Measurements from ENCODE around the gene GAP43.

GAP43 gene

DNA sequence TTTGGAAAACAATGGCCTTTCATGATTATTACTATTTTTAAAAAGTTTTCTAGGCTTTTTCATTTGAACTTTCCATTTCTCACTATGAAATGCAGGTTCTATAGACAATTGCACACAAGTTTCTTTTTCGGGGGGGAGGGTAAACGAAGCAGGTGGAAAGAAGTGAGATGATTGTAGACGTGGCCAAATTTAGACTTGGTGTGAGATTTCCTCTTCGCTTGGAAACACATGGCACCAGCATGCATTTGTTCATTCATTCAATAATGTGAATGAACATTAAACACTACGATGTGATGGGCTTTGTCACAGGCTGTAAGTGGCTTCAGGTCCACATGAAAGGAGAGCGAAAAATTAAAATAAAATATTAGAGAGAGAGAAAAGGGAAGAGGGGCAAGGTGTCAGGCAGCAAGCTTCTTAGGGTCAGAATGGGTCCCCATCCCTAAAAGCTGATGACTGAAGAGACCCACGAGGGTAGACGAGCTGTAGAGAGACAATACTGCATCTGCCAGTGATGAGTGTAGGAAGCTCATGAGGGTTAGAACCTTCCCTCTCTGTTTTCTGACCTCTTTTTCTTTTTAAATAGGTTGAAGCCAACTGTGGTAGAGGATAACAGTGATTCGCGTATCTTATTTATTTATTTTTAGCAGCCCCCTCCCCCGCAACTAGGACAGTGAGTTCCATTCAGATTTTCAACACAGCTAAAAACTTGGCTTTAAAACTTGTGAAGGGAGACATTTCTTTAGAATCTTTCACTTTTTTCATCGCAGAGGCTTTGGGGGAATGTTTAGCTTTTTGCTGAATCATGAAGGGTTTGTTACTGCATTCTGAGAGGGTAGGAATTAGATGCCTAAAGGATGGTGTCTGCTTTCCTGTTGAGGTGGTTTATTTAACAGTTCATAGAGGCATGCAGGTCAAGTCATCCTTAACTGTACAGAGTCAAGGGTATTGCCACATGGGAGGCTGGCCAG is 36.2 kb downstream of the GAP43 start:
- no peak overlapping the region for H3K4me3 ChIP-seq (ENCODE audit: low read depth, low read length)

DNA sequence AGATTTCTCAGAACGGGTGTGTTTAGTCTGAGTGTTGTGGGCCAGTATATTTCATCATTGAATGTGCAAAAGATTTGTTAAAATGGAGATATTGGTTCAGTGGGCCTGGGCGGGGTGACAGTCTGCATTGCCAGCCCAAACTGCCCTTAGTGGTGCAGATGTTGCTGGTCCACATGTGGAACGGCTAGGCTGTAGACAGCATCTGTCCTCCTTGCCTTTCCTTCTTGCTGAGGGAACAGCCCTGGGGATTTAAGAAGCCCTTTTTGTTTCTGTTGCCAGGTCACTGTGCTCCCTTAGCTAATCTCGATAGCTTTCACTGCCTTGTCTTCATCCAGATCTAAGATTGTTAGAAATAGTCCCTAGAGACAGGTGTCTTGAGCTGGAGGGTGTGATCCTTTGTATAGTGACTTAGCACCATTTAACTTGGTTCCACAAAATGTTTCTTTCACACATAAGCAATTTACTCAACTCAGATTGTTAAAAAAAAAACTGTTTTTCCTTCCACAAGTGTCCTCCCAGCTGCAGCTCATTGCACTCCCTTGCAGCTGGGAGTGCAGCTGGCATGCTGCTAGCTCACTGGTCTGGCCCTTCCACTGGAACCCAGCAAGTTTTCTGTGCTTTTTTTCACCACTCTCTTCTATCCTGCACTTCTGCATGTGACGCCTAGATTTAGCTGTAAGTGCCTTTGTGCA is 37.5 kb downstream of the GAP43 start:
- H3K4me3 ChIP-seq (ENCODE audit: low read depth, low read length), result no peak overlapping the region

DNA sequence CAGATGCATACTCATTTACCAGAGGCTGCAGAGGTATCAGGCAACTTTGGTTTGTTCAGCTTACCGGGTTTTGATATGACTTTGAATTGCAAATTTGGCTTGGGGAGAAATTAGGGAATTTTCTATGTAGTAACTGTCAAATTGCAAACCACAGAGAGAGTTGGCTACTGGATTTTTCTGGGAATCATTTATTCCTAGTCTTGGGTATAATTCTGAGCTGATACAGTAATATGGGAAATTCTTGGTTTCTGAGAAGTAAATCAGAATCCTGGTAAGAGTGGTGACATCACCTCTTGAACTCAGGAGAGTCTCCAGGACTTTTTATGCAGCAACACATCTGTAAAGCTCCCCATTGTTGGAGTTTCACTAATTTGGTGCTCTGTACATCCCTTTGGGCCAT is 39.0 kb downstream of the GAP43 start:
- no peak overlapping the region for H3K4me3 ChIP-seq (ENCODE audit: low read depth, low read length)

DNA sequence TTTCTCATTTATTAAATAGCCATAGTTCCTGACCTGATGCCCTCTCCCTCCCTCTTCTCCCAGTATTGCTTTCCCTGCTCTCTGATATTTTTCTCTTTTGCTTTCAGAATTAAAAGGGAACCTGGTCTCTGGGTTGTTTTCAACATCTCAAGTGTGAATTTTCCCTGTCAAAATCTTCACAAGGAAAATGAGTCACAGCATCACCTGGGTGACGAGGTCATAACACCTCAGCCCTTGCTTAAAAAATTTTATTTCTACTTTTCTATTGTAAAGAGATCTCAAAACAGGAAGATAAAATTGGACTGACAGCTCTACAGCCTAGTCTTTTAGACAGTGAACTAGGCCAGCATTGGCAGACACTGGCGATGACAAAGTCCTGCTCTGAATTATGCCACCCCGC is 40.1 kb downstream of the GAP43 start:
- no peak overlapping the region for H3K4me3 ChIP-seq (ENCODE audit: low read depth, low read length)

DNA sequence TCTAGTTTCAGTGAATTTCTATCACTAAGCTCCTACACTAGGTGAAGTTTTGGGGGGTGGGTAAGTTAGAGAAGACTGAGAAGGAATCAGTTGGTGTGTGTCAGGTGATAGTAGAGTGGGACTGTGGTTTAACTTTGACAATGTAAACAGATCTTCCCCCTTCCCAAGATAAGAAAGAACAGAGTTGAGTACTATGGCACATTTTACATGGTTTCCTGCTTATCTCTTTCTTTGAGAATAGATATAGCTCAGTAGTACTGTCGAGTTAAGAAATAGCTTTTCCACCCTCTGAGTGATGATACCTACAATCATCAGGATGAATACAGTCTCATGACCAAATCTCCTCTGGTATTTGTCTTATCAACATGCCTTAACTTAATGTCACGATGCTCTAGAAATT is 42.8 kb downstream of the GAP43 start:
- no peak overlapping the region for H3K4me3 ChIP-seq (ENCODE audit: low read depth, low read length)

DNA sequence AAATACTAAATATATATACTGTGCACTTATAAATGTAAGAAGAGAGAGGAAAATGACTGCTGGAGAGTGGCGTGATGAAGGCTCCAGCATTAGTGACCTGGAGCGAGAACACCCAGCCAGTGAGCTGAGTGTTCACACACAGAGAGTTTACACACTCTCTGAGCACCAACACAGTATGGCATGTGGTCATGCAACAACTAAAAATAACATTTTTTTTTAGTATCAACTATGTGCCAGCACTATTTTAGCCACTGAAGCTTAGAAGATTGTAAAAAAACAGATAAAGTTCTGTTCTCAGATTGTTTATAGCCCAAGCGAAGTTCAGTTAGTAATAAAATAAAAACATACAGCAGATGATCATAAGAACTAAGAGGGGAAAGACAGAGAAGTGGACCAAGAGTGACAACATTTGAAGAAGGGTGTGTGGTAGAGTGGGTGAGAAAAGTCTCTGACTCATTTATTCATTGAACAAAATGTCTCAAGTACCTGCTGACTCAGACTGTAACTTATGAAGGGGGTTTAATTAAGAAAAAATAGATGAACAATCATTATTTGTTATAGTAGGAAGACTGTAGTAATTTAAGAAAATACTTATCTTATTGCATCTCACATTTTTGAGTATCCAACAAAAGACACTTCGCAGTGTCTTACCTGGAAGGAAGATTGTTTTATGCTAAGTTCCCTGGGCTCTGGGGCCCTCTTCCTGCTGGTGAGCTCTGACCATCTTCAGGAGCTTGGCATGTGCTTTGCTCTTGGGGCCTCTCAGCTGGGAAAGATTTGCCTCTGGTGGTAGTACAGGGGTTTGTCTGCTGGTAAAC is 43.8 kb downstream of the GAP43 start:
- no peak overlapping the region for H3K4me3 ChIP-seq (ENCODE audit: low read depth, low read length)

DNA sequence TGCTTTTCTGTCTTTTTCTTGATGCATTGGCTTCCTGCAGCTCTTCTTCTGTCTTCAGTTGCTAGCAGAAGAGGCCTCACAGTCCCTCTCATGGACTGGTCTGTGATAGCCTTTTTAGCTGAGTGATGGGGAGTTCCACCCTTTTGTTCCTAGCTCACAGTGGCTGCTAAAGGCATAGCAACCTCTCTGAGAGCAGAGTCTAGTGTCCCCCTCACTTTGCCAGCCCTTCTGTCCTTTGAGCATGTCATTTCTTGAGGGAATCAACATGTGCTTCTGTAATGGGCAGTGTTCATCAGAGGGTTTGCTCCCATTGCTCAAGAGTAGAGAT is 44.4 kb downstream of the GAP43 start:
- H3K4me3 ChIP-seq (ENCODE audit: low read depth, low read length), result no peak overlapping the region

DNA sequence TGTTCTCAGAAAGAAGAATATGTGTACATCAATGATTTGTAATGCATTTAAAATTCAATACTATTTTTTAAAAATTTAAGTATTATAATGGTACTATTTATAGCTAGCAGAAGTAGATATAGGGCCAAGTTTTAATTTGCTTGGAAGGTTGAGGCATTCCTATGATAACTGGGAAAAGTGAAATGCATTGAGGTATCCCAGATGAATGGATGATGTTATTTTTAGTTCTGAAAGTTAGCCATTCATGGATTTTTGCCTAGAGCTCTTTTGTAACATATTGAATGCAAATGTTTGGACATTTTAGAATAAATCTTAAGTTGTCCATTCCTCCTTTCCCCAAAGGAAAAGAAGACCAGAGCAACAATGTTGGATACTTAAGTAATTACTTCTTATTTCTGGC is 47.6 kb downstream of the GAP43 start:
- no peak overlapping the region for H3K4me3 ChIP-seq (ENCODE audit: low read depth, low read length)

DNA sequence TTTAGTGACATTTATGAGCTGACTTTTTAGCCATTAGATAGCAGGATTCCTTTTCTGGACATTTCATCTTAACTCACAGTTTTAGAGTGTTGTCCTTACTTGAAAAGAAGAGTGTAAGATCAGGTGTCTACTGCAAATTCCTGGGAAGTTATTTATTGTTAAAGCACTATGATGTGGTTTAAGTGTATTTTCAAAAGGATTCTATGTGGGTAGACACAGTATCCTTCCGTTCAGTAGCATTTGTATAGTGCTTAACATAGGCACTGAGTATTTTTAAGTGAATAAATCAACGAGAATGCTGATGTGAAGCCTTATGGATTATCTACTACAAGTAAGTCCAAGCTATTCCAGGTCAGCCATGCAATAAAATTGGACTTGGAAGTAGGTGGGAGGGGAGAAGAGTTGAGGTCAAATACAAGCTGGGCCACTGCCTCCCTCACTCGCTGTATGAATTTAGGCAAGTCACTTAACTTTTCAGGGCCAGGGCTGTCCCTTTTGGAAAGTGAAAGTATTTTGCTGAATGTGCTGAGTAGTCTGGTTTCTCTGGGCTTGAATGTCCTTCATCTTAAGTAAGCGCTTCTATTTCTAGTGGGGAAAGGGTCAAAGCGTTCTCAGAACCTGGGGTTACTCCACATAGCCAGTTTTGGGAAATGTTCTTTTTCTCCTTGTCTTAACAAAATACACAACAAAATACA is 48.6 kb downstream of the GAP43 start:
- no peak overlapping the region for H3K4me3 ChIP-seq (ENCODE audit: low read depth, low read length)

DNA sequence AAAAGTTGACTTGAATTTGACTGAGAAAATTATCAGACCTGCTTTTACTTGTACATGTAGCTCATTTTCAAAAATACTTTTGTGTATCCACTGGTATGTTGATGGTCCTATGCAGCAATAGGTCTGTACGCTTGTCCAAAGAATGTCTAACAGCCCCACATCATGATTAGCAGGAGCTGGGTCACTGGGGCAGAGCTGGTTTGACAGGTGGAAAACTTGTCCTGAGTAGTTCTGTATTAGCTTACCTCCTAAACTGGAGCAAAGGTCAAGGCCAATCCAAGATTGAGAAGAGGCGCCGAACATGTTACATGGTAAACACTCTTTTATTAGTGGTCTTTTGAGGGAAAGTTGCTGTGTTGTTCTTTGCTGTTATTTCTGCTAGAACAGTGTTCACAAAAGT is 50.6 kb downstream of the GAP43 start:
- H3K4me3 ChIP-seq (ENCODE audit: low read depth, low read length), result no peak overlapping the region

DNA sequence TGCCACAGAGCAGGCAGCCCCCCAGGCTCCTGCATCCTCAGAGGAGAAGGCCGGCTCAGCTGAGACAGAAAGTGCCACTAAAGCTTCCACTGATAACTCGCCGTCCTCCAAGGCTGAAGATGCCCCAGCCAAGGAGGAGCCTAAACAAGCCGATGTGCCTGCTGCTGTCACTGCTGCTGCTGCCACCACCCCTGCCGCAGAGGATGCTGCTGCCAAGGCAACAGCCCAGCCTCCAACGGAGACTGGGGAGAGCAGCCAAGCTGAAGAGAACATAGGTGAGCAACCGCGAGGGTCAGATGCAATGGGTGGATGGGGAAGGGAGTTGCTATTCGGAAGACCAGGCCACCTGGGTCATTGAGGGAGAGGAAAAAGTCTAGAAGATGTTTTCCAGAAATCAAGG is 53.0 kb downstream of the GAP43 start:
- no peak overlapping the region for H3K4me3 ChIP-seq (ENCODE audit: low read depth, low read length)

DNA sequence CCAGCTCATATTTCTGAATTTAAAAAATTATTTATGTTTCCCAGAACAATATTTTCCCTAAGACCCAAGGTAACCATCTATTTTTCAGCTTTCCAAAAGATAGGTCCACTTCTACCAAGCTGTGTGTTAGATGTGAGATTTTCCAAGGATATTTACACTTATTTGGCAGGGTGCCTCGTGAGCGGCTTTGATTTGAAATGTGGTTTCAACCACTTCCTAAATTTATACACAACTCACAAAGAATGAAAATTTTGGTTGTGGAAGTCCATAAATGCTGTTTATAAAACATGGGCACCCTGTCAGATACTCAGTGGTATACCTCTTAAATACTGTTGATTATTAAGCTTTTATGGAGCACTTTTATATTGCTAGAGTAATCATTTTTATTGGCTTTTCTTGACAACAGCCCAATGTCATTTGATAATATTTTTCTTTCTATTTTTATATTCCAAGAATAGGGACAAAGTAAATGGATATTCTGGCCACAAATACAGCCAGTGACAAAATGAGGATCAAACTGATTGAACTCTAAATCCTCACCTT is 57.6 kb downstream of the GAP43 start:
- H3K4me3 ChIP-seq (ENCODE audit: low read depth, low read length), result no peak overlapping the region

DNA sequence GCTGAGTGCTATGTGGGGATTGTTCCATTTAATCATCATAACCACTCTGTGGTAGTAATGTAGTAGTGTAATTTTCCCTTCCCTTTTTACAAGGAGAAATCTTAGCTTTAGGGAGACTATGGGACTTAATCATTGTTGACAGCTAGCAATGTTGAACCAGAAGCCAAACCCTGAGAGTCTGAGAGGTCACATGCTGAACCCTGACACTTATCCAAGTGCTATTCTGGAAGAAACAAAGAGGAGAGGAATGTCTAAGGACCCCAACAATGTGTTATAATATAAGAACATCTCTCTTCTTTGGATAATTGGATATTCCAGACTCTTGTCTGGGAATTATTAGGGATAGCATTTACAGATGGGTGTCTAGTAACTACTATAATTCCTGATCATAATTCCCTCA is 58.4 kb downstream of the GAP43 start:
- H3K4me3 ChIP-seq (ENCODE audit: low read depth, low read length), result no peak overlapping the region

DNA sequence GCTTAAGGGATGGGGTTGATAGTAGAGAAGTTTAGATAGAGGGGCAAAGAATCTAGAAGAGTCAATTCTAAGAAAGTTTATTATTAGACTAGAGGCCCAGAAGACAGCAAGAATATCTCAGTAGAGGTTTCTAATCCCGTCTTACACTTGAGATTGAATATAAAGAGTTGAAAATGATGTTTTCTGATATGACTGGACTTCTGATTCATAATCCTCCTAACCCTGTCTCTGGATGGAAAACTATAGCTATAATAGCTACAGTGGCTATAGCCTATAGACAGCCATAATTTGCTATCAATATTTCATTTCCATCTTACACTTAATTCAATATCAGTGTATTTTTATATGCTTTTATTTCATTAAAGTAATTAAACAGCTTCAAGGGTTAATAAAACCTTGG is 60.0 kb downstream of the GAP43 start:
- H3K4me3 ChIP-seq (ENCODE audit: low read depth, low read length), result no peak overlapping the region

DNA sequence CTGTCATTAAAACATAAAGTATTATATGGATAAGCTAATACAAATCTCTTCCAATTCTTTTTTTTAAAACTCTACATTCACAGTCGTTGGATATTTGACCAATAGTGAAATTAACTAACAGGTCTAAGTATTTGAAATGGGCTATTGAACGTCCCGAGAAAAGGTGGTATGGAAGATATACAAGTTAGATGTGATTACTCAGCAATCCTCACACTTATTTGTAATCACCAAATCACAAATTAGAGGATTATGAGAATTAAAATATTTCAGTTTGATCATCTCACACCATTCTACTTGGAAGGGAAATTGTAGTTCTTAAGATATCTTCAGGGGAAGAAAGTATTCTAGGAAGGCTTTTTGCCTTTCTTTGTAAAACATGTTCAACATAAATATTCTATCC is 60.5 kb downstream of the GAP43 start:
- no peak overlapping the region for H3K4me3 ChIP-seq (ENCODE audit: low read depth, low read length)

DNA sequence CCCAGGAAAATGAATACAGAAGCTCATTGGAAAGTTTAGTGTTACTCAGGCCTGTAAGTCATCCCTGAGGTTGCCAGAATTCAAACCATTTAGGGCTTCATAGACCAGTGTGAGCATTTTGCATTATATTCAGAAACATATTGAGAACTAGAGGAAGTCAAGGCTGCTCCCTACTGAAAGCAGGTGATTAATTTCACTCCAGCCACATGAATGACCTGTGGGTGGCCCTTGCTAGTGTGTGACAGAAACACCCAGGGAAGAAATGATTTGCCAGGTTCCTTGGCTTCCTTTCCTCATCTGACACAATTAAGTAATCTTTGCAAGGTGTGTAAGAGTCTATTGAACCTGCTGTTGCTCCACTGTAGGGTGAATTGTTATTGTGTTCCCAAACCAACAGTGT is 61.8 kb downstream of the GAP43 start:
- no peak overlapping the region for H3K4me3 ChIP-seq (ENCODE audit: low read depth, low read length)

DNA sequence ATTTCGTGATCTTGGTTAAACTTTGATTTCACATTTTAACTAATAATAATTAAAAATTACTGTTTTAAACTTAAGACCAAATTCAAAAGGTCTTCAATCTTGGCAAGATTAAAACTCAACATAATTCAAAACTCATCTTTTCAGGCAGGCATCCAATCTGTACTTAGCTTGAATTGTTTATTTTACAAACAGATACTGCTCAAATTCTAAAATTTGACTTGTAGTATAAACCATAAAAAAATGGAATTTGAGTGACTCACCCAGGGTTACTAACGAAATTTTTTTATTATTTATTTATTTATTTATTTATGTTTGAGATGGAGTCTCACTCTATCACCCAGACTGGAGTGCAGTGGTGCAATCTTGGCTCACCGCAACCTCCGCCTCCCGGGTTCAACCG is 64.4 kb downstream of the GAP43 start:
- no peak overlapping the region for H3K4me3 ChIP-seq (ENCODE audit: low read depth, low read length)

DNA sequence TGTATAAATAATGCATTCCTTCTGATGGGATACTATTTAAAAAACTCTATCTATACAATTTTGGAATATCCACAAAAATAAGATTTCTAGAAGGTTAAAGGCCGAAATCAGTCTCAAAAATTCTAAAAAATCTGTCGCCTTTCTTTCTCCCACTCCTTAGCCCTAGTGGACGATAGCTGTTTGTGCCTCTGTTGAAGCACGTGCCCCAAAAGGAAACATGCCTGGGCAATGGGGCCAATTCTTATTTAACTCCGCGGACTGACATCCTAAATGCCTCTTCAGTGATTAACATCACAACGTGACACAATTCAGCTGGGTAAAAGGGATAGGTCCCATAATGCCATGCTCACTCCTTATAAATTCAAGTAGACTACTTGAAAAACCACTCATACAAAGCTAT is 65.1 kb downstream of the GAP43 start:
- no peak overlapping the region for H3K4me3 ChIP-seq (ENCODE audit: low read depth, low read length)

DNA sequence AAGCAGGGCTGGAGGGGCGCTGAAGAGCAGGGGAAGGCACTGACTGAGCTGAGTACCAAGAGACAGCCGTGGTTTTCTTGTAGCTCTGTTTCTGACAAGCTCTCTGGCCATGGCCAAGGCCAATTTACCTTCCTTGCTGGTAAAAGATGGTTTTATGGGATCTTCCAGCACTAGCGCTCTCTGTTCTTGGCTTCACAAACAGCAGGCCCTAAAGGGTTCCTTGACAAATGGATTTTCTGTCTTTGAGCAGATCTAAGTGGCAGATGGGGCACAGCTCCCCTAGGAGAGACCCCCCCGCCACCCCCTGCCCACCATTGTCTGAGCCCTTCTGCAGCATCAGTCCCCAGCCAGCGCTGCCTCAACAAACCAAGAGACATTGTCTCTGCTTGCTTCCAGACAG is 66.6 kb downstream of the GAP43 start:
- H3K4me3 ChIP-seq (ENCODE audit: low read depth, low read length), result no peak overlapping the region

DNA sequence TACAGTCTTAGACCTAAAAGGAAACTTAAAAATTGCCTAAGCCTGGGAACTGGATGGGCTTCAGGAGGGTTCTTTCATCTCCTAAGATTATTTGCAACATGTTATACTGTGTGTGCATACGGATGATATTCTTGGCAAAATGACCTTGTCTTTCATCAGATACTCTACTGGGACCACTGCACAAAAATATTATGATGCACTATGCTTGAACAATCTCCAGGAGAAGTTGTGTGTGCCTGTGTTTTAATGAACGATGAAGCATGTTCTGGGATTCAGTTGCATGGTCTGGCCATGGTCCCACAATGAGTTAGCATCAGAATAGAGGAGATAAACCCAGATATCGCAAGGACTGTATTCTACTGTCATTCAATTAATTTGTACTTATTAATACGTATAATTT is 68.7 kb downstream of the GAP43 start:
- H3K4me3 ChIP-seq (ENCODE audit: low read depth, low read length), result no peak overlapping the region
